Measurements from ENCODE around the gene UNKL. TPM values are rescaled to one million over a fixed set of nuclear protein-coding genes. Genes with fewer than 3 reads are reported as not detected.
A peak's percentile ranks its signal among the peaks of the same experiment; 100 is the strongest.

Gene UNKL
- total RNA-seq, 1 experiment from 2014 or later: 32.0 TPM

DNA sequence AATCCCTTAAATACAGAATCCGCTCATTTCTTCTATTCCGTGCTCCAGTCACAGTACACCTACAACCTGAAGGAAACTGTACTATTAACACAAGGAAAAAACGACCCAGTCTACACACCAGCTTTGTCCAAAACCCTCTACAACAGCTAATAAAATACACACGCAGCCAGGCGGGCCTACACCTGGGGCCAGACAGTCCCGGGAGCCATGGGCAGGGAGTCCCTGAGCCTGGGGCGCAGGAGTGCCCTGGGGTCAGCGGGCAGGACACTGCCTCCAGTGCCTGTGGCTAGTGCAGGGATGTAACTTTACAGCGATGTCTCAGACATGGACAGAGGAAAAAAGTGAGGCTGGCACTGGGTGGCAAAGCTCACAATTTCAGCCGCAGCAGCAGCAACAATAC lies 34.3 kb downstream of the UNKL start:
- H2BK15ac ChIP-seq (ENCODE audit: low read depth, low read length): no peak overlapping the region
- H2BK20ac ChIP-seq (ENCODE audit: low read depth, low read length, poor library complexity, severe bottlenecking): no peak overlapping the region
- no peak overlapping the region for H3K9ac ChIP-seq (ENCODE audit: extremely low read depth, insufficient read length, low read length)
- peaks cover 18 to 19% of the 10 kb centered on the region in 2 experiments for H3K4me1 Mint-ChIP-seq
- no peak overlapping the region for H2BK5ac ChIP-seq (ENCODE audit: insufficient read length, low read length)
- TF ChIP-seq, protein P1, sequence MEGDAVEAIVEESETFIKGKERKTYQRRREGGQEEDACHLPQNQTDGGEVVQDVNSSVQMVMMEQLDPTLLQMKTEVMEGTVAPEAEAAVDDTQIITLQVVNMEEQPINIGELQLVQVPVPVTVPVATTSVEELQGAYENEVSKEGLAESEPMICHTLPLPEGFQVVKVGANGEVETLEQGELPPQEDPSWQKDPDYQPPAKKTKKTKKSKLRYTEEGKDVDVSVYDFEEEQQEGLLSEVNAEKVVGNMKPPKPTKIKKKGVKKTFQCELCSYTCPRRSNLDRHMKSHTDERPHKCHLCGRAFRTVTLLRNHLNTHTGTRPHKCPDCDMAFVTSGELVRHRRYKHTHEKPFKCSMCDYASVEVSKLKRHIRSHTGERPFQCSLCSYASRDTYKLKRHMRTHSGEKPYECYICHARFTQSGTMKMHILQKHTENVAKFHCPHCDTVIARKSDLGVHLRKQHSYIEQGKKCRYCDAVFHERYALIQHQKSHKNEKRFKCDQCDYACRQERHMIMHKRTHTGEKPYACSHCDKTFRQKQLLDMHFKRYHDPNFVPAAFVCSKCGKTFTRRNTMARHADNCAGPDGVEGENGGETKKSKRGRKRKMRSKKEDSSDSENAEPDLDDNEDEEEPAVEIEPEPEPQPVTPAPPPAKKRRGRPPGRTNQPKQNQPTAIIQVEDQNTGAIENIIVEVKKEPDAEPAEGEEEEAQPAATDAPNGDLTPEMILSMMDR (conservative IDR thresholded peaks at IDR 0.05): no peak
- peaks cover 3% of the 10 kb centered on the region; the same call in 1 of the 2 replicates for H3K79me2 ChIP-seq (ENCODE audit: insufficient read depth, low read length)
- H3K27me3 ChIP-seq (ENCODE audit: insufficient read depth, low read length): no peaks in the 10 kb centered on the region
- H3K36me3 Mint-ChIP-seq (ENCODE audit: insufficient read depth in 1 of 3, low read depth in 3 of 3): peaks cover 4 to 16% (median 8%) of the 10 kb centered on the region in 3 experiments
- H3K18ac ChIP-seq (ENCODE audit: insufficient read length, low read depth, low read length): no peak overlapping the region
- H2BK120ac ChIP-seq (ENCODE audit: low read depth, low read length, poor library complexity, severe bottlenecking): no peak overlapping the region
- peak overlapping the region in 1 of 3 experiments; percentile 92; a peak in 2 of 7 replicates for H3K27ac Mint-ChIP-seq
- H3K79me1 ChIP-seq (ENCODE audit: insufficient read depth, low read depth, low read length, poor library complexity, severe bottlenecking): peaks cover 5% of the 10 kb centered on the region
- H2AK5ac ChIP-seq (ENCODE audit: insufficient read length, low read length): no peak overlapping the region
- H4K91ac ChIP-seq (ENCODE audit: insufficient read length, low read depth, low read length): no peak overlapping the region
- H3K14ac ChIP-seq (ENCODE audit: insufficient read depth, low read length): no peak overlapping the region
- no peak overlapping the region for H3K56ac ChIP-seq (ENCODE audit: insufficient read length, low read depth, low read length)
- H3K4ac ChIP-seq (ENCODE audit: low read depth, low read length): no peak overlapping the region
- H4K8ac ChIP-seq (replicated peaks; ENCODE audit: insufficient read length, low read depth, low read length): no peak overlapping the region
- H3K9me3 Mint-ChIP-seq: no peaks in the 10 kb centered on the region; a peak in 1 of 5 replicates
- H3K23ac ChIP-seq (ENCODE audit: insufficient read length, low read depth, low read length): no peak overlapping the region
- H2AFZ ChIP-seq (ENCODE audit: low read length): no peak overlapping the region
- H3K4me1 ChIP-seq (ENCODE audit: insufficient read depth, low read length): no peaks in the 10 kb centered on the region
- H3K27me3 Mint-ChIP-seq (ENCODE audit: low read depth): no peaks in the 10 kb centered on the region; the same call in 1 of the 2 replicates
- WGBS (ENCODE audit: extremely low coverage, insufficient read length, low lambda C conversion rate): no CpG with 5 or more reads among the region's 10 CpGs
- H3K23me2 ChIP-seq (ENCODE audit: insufficient read length, low read depth, low read length, poor library complexity, severe bottlenecking): peaks cover 17% of the 10 kb centered on the region
- no peak overlapping the region for H3K27ac ChIP-seq (ENCODE audit: insufficient read length, low read depth, low read length)
- H3T11ph ChIP-seq (ENCODE audit: low read length): no peak overlapping the region
- H4K20me1 ChIP-seq (ENCODE audit: control insufficient read depth, insufficient read depth, insufficient read length): no peaks in the 10 kb centered on the region
- H4K5ac ChIP-seq (ENCODE audit: insufficient read length, low read depth, low read length): no peak overlapping the region
- no peak for DNase-seq
- H3K4me3 Mint-ChIP-seq: peak overlapping the region; percentile 80 to 89
- H2BK12ac ChIP-seq (ENCODE audit: insufficient read length, low read depth, low read length): no peak overlapping the region
- no peaks in the 10 kb centered on the region for H3K9me3 ChIP-seq (ENCODE audit: control insufficient read depth, low read depth, low read length)
- H3K4me2 ChIP-seq (ENCODE audit: insufficient read depth, insufficient read length, low read length): peak overlapping the region; percentile 81
